GM23338 (cell line): ENCODE results near the gene ACTMAP. TPM values are rescaled to one million over a fixed set of nuclear protein-coding genes. Genes with fewer than 3 reads are reported as not detected.

ENCODE experiments used
- ATAC-seq: fragments of 200-7000 bp; cut with Tn5 transposase; 3 replicates; pipeline ENCODE4 v1.9.1; 2020
- DNase-seq: peaks from one replicate; pipeline ENCODE4 v3.0.0-alpha.2; 2015; ENCODE audit warnings: low spot score
- H2AFZ ChIP-seq: fragments of 200-600 bp; sonication (generic); 2 replicates; pipeline ENCODE4 v1.8.0; 2016; ENCODE audit warnings: antibody characterized with exemption, mild to moderate bottlenecking, moderate library complexity
- H3F3A ChIP-seq: fragments of 200-600 bp; sonication (generic); replicated peaks from 2 replicates; pipeline ENCODE4 v1.8.0; 2017; ENCODE audit warnings: antibody characterized with exemption, mixed run types, low read depth
- H3K27ac ChIP-seq: fragments of 200-600 bp; sonication (generic); 2 replicates; pipeline ENCODE4 v1.6.1; 2016; ENCODE audit warnings: low read depth
- H3K27me3 ChIP-seq: fragments of 200-600 bp; sonication (generic); 2 replicates; pipeline ENCODE4 v1.8.0; 2016; ENCODE audit warnings: mild to moderate bottlenecking, mixed run types, moderate library complexity; ENCODE audit not compliant: insufficient read depth
- H3K36me3 ChIP-seq: fragments of 200-600 bp; sonication (generic); 2 replicates; pipeline ENCODE4 v1.8.0; 2016; ENCODE audit warnings: mild to moderate bottlenecking; ENCODE audit not compliant: insufficient read depth
- H3K4me1 ChIP-seq: fragments of 200-600 bp; sonication (generic); 2 replicates; pipeline ENCODE4 v1.8.0; 2016; ENCODE audit warnings: mild to moderate bottlenecking, moderate library complexity; ENCODE audit not compliant: insufficient read depth
- H3K4me2 ChIP-seq: fragments of 200-600 bp; sonication (generic); 2 replicates; pipeline ENCODE4 v1.7.1; 2017; ENCODE audit warnings: mixed run types
- H3K4me3 ChIP-seq: fragments of 200-600 bp; sonication (generic); 2 replicates; pipeline ENCODE4 v1.6.1; 2016; ENCODE audit warnings: mixed run types
- H3K79me2 ChIP-seq: fragments of 200-600 bp; sonication (generic); replicated peaks from 2 replicates; pipeline ENCODE4 v1.8.0; 2017; ENCODE audit warnings: mild to moderate bottlenecking; ENCODE audit not compliant: insufficient read depth
- H3K9me2 ChIP-seq: fragments of 200-600 bp; sonication (generic); 2 replicates; pipeline ENCODE4 v1.8.0; 2017; ENCODE audit not compliant: insufficient read depth
- H4K20me1 ChIP-seq: fragments of 200-600 bp; sonication (generic); replicated peaks from 2 replicates; pipeline ENCODE4 v1.8.0; 2017; ENCODE audit warnings: mild to moderate bottlenecking; ENCODE audit not compliant: insufficient read depth
- H3K27ac Mint-ChIP-seq: 2 replicates; pipeline ENCODE4 v1.8.0; 2020; ENCODE audit warnings: inconsistent platforms, mild to moderate bottlenecking, moderate library complexity, mixed read lengths
- H3K27me3 Mint-ChIP-seq: 3 replicates; pipeline ENCODE4 v1.8.0; 2022; ENCODE audit warnings: low read depth, mild to moderate bottlenecking, moderate library complexity, mixed read lengths, inconsistent platforms; ENCODE audit not compliant: insufficient read depth, poor library complexity
- H3K36me3 Mint-ChIP-seq: 3 replicates; pipeline ENCODE4 v1.8.0; 2021; ENCODE audit warnings: low read depth, mild to moderate bottlenecking, inconsistent platforms, moderate library complexity, mixed read lengths
- H3K4me1 Mint-ChIP-seq: 3 replicates; pipeline ENCODE4 v1.8.0; 2020; ENCODE audit warnings: mild to moderate bottlenecking, inconsistent platforms, mixed read lengths
- H3K4me3 Mint-ChIP-seq: 3 replicates; pipeline ENCODE4 v1.8.0; 2021; ENCODE audit warnings: moderate library complexity, mild to moderate bottlenecking, inconsistent platforms, mixed read lengths
- H3K9me3 Mint-ChIP-seq: 3 replicates; pipeline ENCODE4 v1.8.0; 2020; ENCODE audit warnings: moderate library complexity, mild to moderate bottlenecking, inconsistent platforms, mixed read lengths
- CREB1 ChIP-seq: fragments of 250-450 bp; sonication (Bioruptor Pico); IDR thresholded peaks from 2 replicates; pipeline ENCODE4 v1.5.0; 2020; ENCODE audit warnings: low read depth, mild to moderate bottlenecking, moderate library complexity
- EZH2 ChIP-seq: fragments of 200-600 bp; sonication (generic); IDR thresholded peaks from one replicate; pipeline ENCODE4 v1.8.0; 2017; ENCODE audit warnings: antibody characterized with exemption, mild to moderate bottlenecking, low read depth; ENCODE audit not compliant: unreplicated experiment
- EZH2phosphoT487 ChIP-seq: fragments of 200-600 bp; sonication (generic); IDR thresholded peaks from one replicate; pipeline ENCODE4 v1.8.1; 2018; ENCODE audit warnings: antibody characterized with exemption; ENCODE audit not compliant: unreplicated experiment
- JUNB ChIP-seq: IDR thresholded peaks from one replicate; pipeline ENCODE4 v1.6.1; 2016; ENCODE audit warnings: antibody characterized with exemption; ENCODE audit not compliant: unreplicated experiment
- NANOG ChIP-seq: IDR thresholded peaks from 2 replicates; pipeline ENCODE4 v1.6.1; 2016; ENCODE audit warnings: antibody characterized with exemption, borderline replicate concordance
- POLR2AphosphoS5 ChIP-seq: IDR thresholded peaks from 2 replicates; pipeline ENCODE4 v1.6.1; 2016; ENCODE audit warnings: antibody characterized with exemption, low read depth
- STAT1 ChIP-seq: IDR thresholded peaks from one replicate; pipeline ENCODE4 v1.6.1; 2016; ENCODE audit warnings: antibody characterized with exemption; ENCODE audit not compliant: unreplicated experiment
- ZNF114 ChIP-seq: fragments of 250-450 bp; sonication (Bioruptor Pico); IDR thresholded peaks from 2 replicates; pipeline ENCODE4 v1.5.0; 2020; ENCODE audit warnings: mild to moderate bottlenecking, moderate library complexity
- ZNF331 ChIP-seq: fragments of 250-450 bp; sonication (Bioruptor Pico); IDR thresholded peaks from 2 replicates; pipeline ENCODE4 v1.5.0; 2020; ENCODE audit warnings: low read depth, mild to moderate bottlenecking, moderate library complexity
- polyA plus RNA-seq: library from polyadenylated mRNA; unstranded; fragments of >200 nt; fragmentation: Nextera tagmentation; extraction: Ambion mirVana; gene quantifications from 2 replicates; pipeline ENCODE4 v1.2.1, GENCODE V29; 2016
- total RNA-seq: library from RNA; depleted of rRNA; stranded (reverse); fragments of >200 nt; shearing (Covaris generic); gene quantifications from 2 replicates; pipeline ENCODE4 v1.2.3, GENCODE V29; 2014
- TF ChIP-seq, protein P1 (sequence below), 2 experiments: fragments of 200-600 bp in 1 of 2; sonication (generic) in 1 of 2; conservative IDR thresholded peaks; 2 replicates each; pipeline versions ENCODE4 v1.5.1 to v1.6.1; 2016 to 2017; ENCODE audit warnings: antibody characterized with exemption in 2 of 2, low read depth in 2 of 2, mild to moderate bottlenecking in 2 of 2, moderate library complexity in 1 of 2
- TF ChIP-seq, protein P2 (sequence below): IDR thresholded peaks from 2 replicates; pipeline ENCODE4 v1.6.1; 2016; ENCODE audit warnings: antibody characterized with exemption
- TF ChIP-seq, protein P3 (sequence below): fragments of 250-450 bp; sonication (Bioruptor Pico); IDR thresholded peaks from 2 replicates; pipeline ENCODE4 v1.5.0; 2020; ENCODE audit warnings: mild to moderate bottlenecking, moderate library complexity
- TF ChIP-seq, protein P4 (sequence below): IDR thresholded peaks from one replicate; pipeline ENCODE4 v1.6.1; 2018; ENCODE audit warnings: antibody characterized with exemption; ENCODE audit not compliant: unreplicated experiment

The ACTMAP gene
- total and polyA plus RNA-seq, 2 experiments from 2014 or later: 14.9 to 16.7 TPM

DNA sequence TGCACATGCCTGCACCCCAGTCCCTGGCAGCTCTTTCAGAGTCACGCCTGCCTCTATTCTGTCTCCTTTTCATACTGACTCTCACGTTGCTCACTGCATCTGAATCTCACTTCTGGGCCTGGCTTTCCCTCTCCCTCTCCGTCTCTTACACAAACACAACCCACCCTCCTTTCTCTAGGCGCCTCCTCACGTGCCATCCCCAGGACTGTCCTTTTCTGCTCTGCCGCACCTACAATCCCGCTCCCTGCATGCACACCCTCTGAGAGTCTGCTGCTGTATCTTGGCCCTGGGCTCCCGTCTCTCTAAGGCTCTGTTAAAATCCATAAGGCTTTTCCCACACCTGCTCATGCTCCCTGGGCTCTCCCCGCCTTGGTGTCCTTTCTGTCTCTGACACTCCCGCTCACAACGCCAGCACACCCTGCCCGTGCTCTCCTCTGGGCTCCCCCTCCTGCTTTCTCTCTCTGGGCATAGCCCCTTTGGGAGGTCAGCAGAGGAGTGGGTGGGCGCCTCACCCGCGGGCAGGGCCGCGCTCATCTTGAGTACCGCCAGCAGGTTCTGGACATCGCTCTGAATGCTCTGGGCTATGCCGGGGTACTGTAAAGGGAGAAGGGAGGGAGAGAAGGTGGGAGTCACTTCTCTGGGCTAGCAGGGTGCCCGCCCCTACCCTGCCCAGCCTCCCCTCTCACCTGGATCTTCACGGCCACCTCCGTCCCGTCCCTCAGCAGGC is 47.1 kb downstream of the ACTMAP start:
- H2AFZ ChIP-seq: no peak overlapping the region
- no peak overlapping the region for H3K4me2 ChIP-seq
- H3K4me1 ChIP-seq: 0 out of 2 replicates have a peak, but pooled peaks cover 3% of the 10 kb centered on the region
- no peaks in the 10 kb centered on the region for H3K9me2 ChIP-seq
- DNase-seq (no peak), ATAC-seq (no peak)
- Mint-ChIP-seq H3K4me1 (peaks cover 10% of the 10 kb centered on the region), H3K9me3 (no peaks in the 10 kb centered on the region), H3K27me3 (peaks cover 14% of the 10 kb centered on the region), H3K27ac (no peak overlapping the region; the same call in 1 of the 2 replicates), H3K36me3 (peaks cover 44% of the 10 kb centered on the region), H3K4me3 (no peak overlapping the region; the same call in 2 of the 3 replicates)
- no peak overlapping the region for H3K4me3 ChIP-seq
- no peak for TF ChIP-seq EZH2
- TF ChIP-seq, protein P1, sequence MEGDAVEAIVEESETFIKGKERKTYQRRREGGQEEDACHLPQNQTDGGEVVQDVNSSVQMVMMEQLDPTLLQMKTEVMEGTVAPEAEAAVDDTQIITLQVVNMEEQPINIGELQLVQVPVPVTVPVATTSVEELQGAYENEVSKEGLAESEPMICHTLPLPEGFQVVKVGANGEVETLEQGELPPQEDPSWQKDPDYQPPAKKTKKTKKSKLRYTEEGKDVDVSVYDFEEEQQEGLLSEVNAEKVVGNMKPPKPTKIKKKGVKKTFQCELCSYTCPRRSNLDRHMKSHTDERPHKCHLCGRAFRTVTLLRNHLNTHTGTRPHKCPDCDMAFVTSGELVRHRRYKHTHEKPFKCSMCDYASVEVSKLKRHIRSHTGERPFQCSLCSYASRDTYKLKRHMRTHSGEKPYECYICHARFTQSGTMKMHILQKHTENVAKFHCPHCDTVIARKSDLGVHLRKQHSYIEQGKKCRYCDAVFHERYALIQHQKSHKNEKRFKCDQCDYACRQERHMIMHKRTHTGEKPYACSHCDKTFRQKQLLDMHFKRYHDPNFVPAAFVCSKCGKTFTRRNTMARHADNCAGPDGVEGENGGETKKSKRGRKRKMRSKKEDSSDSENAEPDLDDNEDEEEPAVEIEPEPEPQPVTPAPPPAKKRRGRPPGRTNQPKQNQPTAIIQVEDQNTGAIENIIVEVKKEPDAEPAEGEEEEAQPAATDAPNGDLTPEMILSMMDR (conservative IDR thresholded peaks at IDR 0.05; ENCODE audit: low read depth in 2 of 2): no peak
- TF ChIP-seq, protein P2, sequence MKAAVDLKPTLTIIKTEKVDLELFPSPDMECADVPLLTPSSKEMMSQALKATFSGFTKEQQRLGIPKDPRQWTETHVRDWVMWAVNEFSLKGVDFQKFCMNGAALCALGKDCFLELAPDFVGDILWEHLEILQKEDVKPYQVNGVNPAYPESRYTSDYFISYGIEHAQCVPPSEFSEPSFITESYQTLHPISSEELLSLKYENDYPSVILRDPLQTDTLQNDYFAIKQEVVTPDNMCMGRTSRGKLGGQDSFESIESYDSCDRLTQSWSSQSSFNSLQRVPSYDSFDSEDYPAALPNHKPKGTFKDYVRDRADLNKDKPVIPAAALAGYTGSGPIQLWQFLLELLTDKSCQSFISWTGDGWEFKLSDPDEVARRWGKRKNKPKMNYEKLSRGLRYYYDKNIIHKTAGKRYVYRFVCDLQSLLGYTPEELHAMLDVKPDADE: no peak
- TF ChIP-seq EZH2phosphoT487: no peak
- TF ChIP-seq NANOG: no peak
- TF ChIP-seq, protein P3, sequence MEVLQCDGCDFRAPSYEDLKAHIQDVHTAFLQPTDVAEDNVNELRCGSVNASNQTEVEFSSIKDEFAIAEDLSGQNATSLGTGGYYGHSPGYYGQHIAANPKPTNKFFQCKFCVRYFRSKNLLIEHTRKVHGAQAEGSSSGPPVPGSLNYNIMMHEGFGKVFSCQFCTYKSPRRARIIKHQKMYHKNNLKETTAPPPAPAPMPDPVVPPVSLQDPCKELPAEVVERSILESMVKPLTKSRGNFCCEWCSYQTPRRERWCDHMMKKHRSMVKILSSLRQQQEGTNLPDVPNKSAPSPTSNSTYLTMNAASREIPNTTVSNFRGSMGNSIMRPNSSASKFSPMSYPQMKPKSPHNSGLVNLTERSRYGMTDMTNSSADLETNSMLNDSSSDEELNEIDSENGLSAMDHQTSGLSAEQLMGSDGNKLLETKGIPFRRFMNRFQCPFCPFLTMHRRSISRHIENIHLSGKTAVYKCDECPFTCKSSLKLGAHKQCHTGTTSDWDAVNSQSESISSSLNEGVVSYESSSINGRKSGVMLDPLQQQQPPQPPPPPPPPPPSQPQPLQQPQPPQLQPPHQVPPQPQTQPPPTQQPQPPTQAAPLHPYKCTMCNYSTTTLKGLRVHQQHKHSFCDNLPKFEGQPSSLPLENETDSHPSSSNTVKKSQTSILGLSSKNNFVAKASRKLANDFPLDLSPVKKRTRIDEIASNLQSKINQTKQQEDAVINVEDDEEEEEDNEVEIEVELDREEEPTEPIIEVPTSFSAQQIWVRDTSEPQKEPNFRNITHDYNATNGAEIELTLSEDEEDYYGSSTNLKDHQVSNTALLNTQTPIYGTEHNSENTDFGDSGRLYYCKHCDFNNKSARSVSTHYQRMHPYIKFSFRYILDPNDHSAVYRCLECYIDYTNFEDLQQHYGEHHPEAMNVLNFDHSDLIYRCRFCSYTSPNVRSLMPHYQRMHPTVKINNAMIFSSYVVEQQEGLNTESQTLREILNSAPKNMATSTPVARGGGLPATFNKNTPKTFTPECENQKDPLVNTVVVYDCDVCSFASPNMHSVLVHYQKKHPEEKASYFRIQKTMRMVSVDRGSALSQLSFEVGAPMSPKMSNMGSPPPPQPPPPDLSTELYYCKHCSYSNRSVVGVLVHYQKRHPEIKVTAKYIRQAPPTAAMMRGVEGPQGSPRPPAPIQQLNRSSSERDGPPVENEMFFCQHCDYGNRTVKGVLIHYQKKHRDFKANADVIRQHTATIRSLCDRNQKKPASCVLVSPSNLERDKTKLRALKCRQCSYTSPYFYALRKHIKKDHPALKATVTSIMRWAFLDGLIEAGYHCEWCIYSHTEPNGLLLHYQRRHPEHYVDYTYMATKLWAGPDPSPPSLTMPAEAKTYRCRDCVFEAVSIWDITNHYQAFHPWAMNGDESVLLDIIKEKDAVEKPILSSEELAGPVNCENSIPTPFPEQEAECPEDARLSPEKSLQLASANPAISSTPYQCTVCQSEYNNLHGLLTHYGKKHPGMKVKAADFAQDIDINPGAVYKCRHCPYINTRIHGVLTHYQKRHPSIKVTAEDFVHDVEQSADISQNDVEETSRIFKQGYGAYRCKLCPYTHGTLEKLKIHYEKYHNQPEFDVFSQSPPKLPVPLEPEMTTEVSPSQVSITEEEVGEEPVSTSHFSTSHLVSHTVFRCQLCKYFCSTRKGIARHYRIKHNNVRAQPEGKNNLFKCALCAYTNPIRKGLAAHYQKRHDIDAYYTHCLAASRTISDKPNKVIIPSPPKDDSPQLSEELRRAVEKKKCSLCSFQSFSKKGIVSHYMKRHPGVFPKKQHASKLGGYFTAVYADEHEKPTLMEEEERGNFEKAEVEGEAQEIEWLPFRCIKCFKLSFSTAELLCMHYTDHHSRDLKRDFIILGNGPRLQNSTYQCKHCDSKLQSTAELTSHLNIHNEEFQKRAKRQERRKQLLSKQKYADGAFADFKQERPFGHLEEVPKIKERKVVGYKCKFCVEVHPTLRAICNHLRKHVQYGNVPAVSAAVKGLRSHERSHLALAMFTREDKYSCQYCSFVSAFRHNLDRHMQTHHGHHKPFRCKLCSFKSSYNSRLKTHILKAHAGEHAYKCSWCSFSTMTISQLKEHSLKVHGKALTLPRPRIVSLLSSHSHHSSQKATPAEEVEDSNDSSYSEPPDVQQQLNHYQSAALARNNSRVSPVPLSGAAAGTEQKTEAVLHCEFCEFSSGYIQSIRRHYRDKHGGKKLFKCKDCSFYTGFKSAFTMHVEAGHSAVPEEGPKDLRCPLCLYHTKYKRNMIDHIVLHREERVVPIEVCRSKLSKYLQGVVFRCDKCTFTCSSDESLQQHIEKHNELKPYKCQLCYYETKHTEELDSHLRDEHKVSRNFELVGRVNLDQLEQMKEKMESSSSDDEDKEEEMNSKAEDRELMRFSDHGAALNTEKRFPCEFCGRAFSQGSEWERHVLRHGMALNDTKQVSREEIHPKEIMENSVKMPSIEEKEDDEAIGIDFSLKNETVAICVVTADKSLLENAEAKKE (CRISPR knock-in tag): no peak
- no peak for TF ChIP-seq ZNF331 (CRISPR knock-in tag)
- no peak for TF ChIP-seq CREB1
- no peak for TF ChIP-seq POLR2AphosphoS5
- no peak for TF ChIP-seq STAT1
- TF ChIP-seq JUNB: no peak
- no peak for TF ChIP-seq ZNF114 (CRISPR knock-in tag)
- TF ChIP-seq, protein P4, sequence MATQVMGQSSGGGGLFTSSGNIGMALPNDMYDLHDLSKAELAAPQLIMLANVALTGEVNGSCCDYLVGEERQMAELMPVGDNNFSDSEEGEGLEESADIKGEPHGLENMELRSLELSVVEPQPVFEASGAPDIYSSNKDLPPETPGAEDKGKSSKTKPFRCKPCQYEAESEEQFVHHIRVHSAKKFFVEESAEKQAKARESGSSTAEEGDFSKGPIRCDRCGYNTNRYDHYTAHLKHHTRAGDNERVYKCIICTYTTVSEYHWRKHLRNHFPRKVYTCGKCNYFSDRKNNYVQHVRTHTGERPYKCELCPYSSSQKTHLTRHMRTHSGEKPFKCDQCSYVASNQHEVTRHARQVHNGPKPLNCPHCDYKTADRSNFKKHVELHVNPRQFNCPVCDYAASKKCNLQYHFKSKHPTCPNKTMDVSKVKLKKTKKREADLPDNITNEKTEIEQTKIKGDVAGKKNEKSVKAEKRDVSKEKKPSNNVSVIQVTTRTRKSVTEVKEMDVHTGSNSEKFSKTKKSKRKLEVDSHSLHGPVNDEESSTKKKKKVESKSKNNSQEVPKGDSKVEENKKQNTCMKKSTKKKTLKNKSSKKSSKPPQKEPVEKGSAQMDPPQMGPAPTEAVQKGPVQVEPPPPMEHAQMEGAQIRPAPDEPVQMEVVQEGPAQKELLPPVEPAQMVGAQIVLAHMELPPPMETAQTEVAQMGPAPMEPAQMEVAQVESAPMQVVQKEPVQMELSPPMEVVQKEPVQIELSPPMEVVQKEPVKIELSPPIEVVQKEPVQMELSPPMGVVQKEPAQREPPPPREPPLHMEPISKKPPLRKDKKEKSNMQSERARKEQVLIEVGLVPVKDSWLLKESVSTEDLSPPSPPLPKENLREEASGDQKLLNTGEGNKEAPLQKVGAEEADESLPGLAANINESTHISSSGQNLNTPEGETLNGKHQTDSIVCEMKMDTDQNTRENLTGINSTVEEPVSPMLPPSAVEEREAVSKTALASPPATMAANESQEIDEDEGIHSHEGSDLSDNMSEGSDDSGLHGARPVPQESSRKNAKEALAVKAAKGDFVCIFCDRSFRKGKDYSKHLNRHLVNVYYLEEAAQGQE: no peak
- 0 out of 2 replicates have a peak, but pooled peaks cover 6% of the 10 kb centered on the region for H3F3A ChIP-seq
- H3K36me3 ChIP-seq: 0 out of 2 replicates have a peak, but pooled peaks cover 3% of the 10 kb centered on the region
- H4K20me1 ChIP-seq: no peaks in the 10 kb centered on the region; the same call in 1 of the 2 replicates
- peak overlapping the region; percentile 39; the same call in 1 of the 2 replicates for H3K27ac ChIP-seq
- no peaks in the 10 kb centered on the region; the same call in 1 of the 2 replicates for H3K79me2 ChIP-seq
- no peaks in the 10 kb centered on the region for H3K27me3 ChIP-seq
